T-helper 2 cell treated with Interferon-gamma antibody and Interleukin-4, amounts not matched to agents 5 μg/mL and 100 μg/mL, for 36 hours (primary cell): ENCODE data around the gene HBQ1.
"Not testable (repeated sequence)": the region's sequence is repeated elsewhere in the genome, so short reads cannot be mapped to it uniquely, and the experiment has no call there.

Source experiments
- DNase-seq: peaks from one replicate; pipeline ENCODE4 v3.0.0; 2021; ENCODE audit warnings: low spot score
- H3K27ac Mint-ChIP-seq: one replicate; pipeline ENCODE4 v1.8.0; 2021; ENCODE audit warnings: mild to moderate bottlenecking, mixed read lengths
- H3K27me3 Mint-ChIP-seq: one replicate; pipeline ENCODE4 v1.8.0; 2021; ENCODE audit warnings: low read depth, mixed read lengths
- H3K36me3 Mint-ChIP-seq: one replicate; pipeline ENCODE4 v1.8.0; 2021; ENCODE audit warnings: low read depth, mixed read lengths
- H3K4me1 Mint-ChIP-seq: one replicate; pipeline ENCODE4 v1.8.0; 2021; ENCODE audit warnings: low read depth, mixed read lengths
- H3K4me3 Mint-ChIP-seq: one replicate; pipeline ENCODE4 v1.8.0; 2022; ENCODE audit warnings: mild to moderate bottlenecking, moderate library complexity, mixed read lengths
- H3K9me3 Mint-ChIP-seq: one replicate; pipeline ENCODE4 v1.8.0; 2021; ENCODE audit warnings: mixed read lengths

Gene HBQ1

GRCh38 chr16:229731-230281 is 49.5 kb downstream of the HBQ1 start:
- peak overlapping the region; percentile 73 for H3K4me3 Mint-ChIP-seq
- H3K27ac Mint-ChIP-seq: peak overlapping the region; percentile 77
- no peak for DNase-seq
- H3K36me3 Mint-ChIP-seq: peaks cover 30% of the 10 kb centered on the region
- no peaks in the 10 kb centered on the region for H3K9me3 Mint-ChIP-seq
- peaks cover 22% of the 10 kb centered on the region for H3K4me1 Mint-ChIP-seq
- no peaks in the 10 kb centered on the region for H3K27me3 Mint-ChIP-seq

DNA sequence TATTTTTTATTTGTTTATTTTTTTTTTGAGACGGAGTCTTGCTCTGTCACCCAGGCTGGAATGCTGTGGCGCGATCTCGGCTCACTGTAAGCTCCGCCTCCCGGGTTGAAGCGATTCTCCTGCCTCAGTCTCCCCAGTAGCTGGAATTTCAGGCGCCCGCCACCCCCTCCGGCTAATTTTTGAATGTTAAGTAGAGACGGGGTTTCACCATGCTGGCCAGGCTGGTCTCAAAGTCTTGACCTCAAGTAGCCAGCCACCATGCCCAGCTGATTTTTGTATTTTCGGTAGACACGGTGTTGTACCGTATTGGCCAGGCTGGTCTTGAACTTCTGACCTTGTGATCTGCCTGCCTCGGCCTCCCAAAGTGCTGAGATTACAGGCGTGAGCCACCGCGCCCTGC is 50.1 kb downstream of the HBQ1 start:
- peaks cover 27% of the 10 kb centered on the region for H3K4me1 Mint-ChIP-seq
- DNase-seq, H3K27me3 Mint-ChIP-seq, H3K9me3 Mint-ChIP-seq, H3K27ac Mint-ChIP-seq, H3K4me3 Mint-ChIP-seq: not testable (repeated sequence)
- H3K36me3 Mint-ChIP-seq: peaks cover 30% of the 10 kb centered on the region
